ENCODE results near the gene SKI.
"Not testable (repeated sequence)": the region's sequence is repeated elsewhere in the genome, so short reads cannot be mapped to it uniquely, and the experiment has no call there.

The SKI gene

GRCh38 chr1:2330035-2330434, 101.9 kb downstream of the SKI start:
- Histone ChIP-seq H3K9ac (ENCODE audit: low read length) (no peak overlapping the region), H3K4me2 (ENCODE audit: low read length) (no peak overlapping the region), H3K9me2 (ENCODE audit: low read depth, low read length) (no peaks in the 10 kb centered on the region), H3K79me2 (ENCODE audit: insufficient read depth, low read length) (no peaks in the 10 kb centered on the region), H4K20me1 (ENCODE audit: insufficient read depth, low read length) (no peaks in the 10 kb centered on the region), H3K36me3 (ENCODE audit: insufficient read depth, low read length) (no peaks in the 10 kb centered on the region), H3F3A (ENCODE audit: insufficient read depth, low read length) (no peaks in the 10 kb centered on the region), H3K27ac (ENCODE audit: low read depth, low read length, poor library complexity, severe bottlenecking) (no peak overlapping the region), H3K27me3 (ENCODE audit: insufficient read depth, low read length) (peaks cover 3% of the 10 kb centered on the region; the same call in 1 of the 2 replicates), H3K4me3 (ENCODE audit: low read depth, low read length, poor library complexity, severe bottlenecking) (no peak overlapping the region), H3K4me1 (ENCODE audit: insufficient read depth, low read length, severe bottlenecking) (no peaks in the 10 kb centered on the region), H2AFZ (ENCODE audit: low read length) (no peak overlapping the region), H3K9me3 (ENCODE audit: low read length) (no peaks in the 10 kb centered on the region)
- TF ChIP-seq CTCF (IDR thresholded peaks at IDR 0.05; ENCODE audit: low read length) (no peak), EZH2 (IDR thresholded peaks at IDR 0.05; ENCODE audit: borderline replicate concordance, low read length) (no peak)

- no peaks in the 10 kb centered on the region for H4K20me1 ChIP-seq (ENCODE audit: insufficient read depth, low read length)
- no peak overlapping the region for H3K4me3 ChIP-seq (ENCODE audit: low read depth, low read length, poor library complexity, severe bottlenecking)
- H3K9me3 ChIP-seq (ENCODE audit: low read length) = no peaks in the 10 kb centered on the region
- no peaks in the 10 kb centered on the region for H3K4me1 ChIP-seq (ENCODE audit: insufficient read depth, low read length, severe bottlenecking)
- H3K27me3 ChIP-seq (ENCODE audit: insufficient read depth, low read length) = peaks cover 3% of the 10 kb centered on the region; the same call in 1 of the 2 replicates
- TF ChIP-seq CTCF (IDR thresholded peaks at IDR 0.05; ENCODE audit: low read length) (no peak), EZH2 (IDR thresholded peaks at IDR 0.05; ENCODE audit: borderline replicate concordance, low read length) (no peak)
- H3F3A ChIP-seq (ENCODE audit: insufficient read depth, low read length) = no peaks in the 10 kb centered on the region
- H3K4me2 ChIP-seq (ENCODE audit: low read length) = no peak overlapping the region
- H3K79me2 ChIP-seq (ENCODE audit: insufficient read depth, low read length) = no peaks in the 10 kb centered on the region
- H3K9me2 ChIP-seq (ENCODE audit: low read depth, low read length) = no peaks in the 10 kb centered on the region
- H3K27ac ChIP-seq (ENCODE audit: low read depth, low read length, poor library complexity, severe bottlenecking) = no peak overlapping the region
- no peak overlapping the region for H2AFZ ChIP-seq (ENCODE audit: low read length)
- H3K36me3 ChIP-seq (ENCODE audit: insufficient read depth, low read length) = no peaks in the 10 kb centered on the region
- no peak overlapping the region for H3K9ac ChIP-seq (ENCODE audit: low read length)
Measured at GRCh38 chr1:2330519-2331199, 102.5 kb downstream of the SKI start.

GRCh38 chr1:2331200-2331544, 103.1 kb downstream of the SKI start:
- Histone ChIP-seq H3K27ac (ENCODE audit: low read depth, low read length, poor library complexity, severe bottlenecking) (no peak overlapping the region), H4K20me1 (ENCODE audit: insufficient read depth, low read length) (no peaks in the 10 kb centered on the region), H3K9me2 (ENCODE audit: low read depth, low read length) (no peaks in the 10 kb centered on the region), H3K4me3 (ENCODE audit: low read depth, low read length, poor library complexity, severe bottlenecking) (no peak overlapping the region), H3K36me3 (ENCODE audit: insufficient read depth, low read length) (no peaks in the 10 kb centered on the region), H3K9me3 (ENCODE audit: low read length) (no peaks in the 10 kb centered on the region), H3K4me2 (ENCODE audit: low read length) (no peak overlapping the region), H3F3A (ENCODE audit: insufficient read depth, low read length) (no peaks in the 10 kb centered on the region), H3K4me1 (ENCODE audit: insufficient read depth, low read length, severe bottlenecking) (no peaks in the 10 kb centered on the region), H3K27me3 (ENCODE audit: insufficient read depth, low read length) (peaks cover 3% of the 10 kb centered on the region; the same call in 1 of the 2 replicates), H3K9ac (ENCODE audit: low read length) (no peak overlapping the region), H2AFZ (ENCODE audit: low read length) (no peak overlapping the region), H3K79me2 (ENCODE audit: insufficient read depth, low read length) (no peaks in the 10 kb centered on the region)
- no peak for TF ChIP-seq CTCF (IDR thresholded peaks at IDR 0.05; ENCODE audit: low read length)
- no peak for TF ChIP-seq EZH2 (IDR thresholded peaks at IDR 0.05; ENCODE audit: borderline replicate concordance, low read length)

- H3K4me1 ChIP-seq (ENCODE audit: insufficient read depth, low read length, severe bottlenecking); H3K36me3 ChIP-seq (ENCODE audit: insufficient read depth, low read length); H3K27me3 ChIP-seq (ENCODE audit: insufficient read depth, low read length): not testable (repeated sequence)
Measured at GRCh38 chr1:2331580-2331979, 103.5 kb downstream of the SKI start.

More at GRCh38 chr1:2331580-2331979, 103.5 kb downstream of the SKI start:
- not testable (repeated sequence) for H3F3A ChIP-seq (ENCODE audit: insufficient read depth, low read length); H3K79me2 ChIP-seq (ENCODE audit: insufficient read depth, low read length); H4K20me1 ChIP-seq (ENCODE audit: insufficient read depth, low read length); H3K27ac ChIP-seq (ENCODE audit: low read depth, low read length, poor library complexity, severe bottlenecking); H3K9ac ChIP-seq (ENCODE audit: low read length); H3K9me3 ChIP-seq (ENCODE audit: low read length); H3K4me3 ChIP-seq (ENCODE audit: low read depth, low read length, poor library complexity, severe bottlenecking); H2AFZ ChIP-seq (ENCODE audit: low read length); H3K4me2 ChIP-seq (ENCODE audit: low read length); H3K9me2 ChIP-seq (ENCODE audit: low read depth, low read length)

All from OCI-LY1 (cell line).